Measurements from ENCODE around the gene NCR3LG1. TPM values are rescaled to one million over a fixed set of nuclear protein-coding genes. Genes with fewer than 3 reads are reported as not detected.

NCR3LG1 gene
- total and polyA plus RNA-seq, 9 of the 15 experiments (the other 6 are each of a cell fraction or from before 2014, with no cell fraction given), result 4.1 to 39.8 (median 25.1) TPM

GRCh38 chr11:17376493-17376892, 24.9 kb downstream of the NCR3LG1 start (continued):
- TF ChIP-seq RREB1 (CRISPR knock-in tag; IDR thresholded peaks at IDR 0.05) (no peak), NCOA4 (IDR thresholded peaks at IDR 0.05; ENCODE audit: partially characterized antibody) (no peak), TAL1 (IDR thresholded peaks at IDR 0.05) (no peak), PTBP1 (IDR thresholded peaks at IDR 0.05; ENCODE audit: low read depth, low read length) (no peak), ZNF316 (IDR thresholded peaks at IDR 0.05) (no peak), HMBOX1 (IDR thresholded peaks at IDR 0.05) (no peak), ZC3H8 (IDR thresholded peaks at IDR 0.05) (no peak), ZBTB12 (CRISPR knock-in tag; IDR thresholded peaks at IDR 0.05) (no peak), ZC3H11A (IDR thresholded peaks at IDR 0.05; ENCODE audit: low read depth, low read length) (no peak)

Measured in K562 (cell line).